HepG2 (cell line): ENCODE measurements around the gene MRPL28. TPM values are rescaled to one million over a fixed set of nuclear protein-coding genes. Genes with fewer than 3 reads are reported as not detected.

ENCODE experiments used
- ATAC-seq: fragments of 200-7000 bp; cut with Tn5 transposase; 3 replicates; pipeline ENCODE4 v1.9.1; 2020; ENCODE audit warnings: mild to moderate bottlenecking, moderate library complexity
- BruUV-seq: library from RNA; stranded (reverse); fragments of 400-500 nt; replicated peaks from 2 replicates; lab custom pipeline; 2021; lab: Mats Ljungman, UMichigan
- CTCF ChIA-PET: fragments of 300-600 bp; formaldehyde crosslinking; extraction: SDS; loops from one replicate; lab custom pipeline; 2021; ENCODE audit warnings: low total read pairs, inconsistent platforms, low intra/inter-chr PET ratio; lab: Yijun Ruan, JAX
- POLR2A ChIA-PET: fragments of 350-600 bp; sonication (Branson Sonifier 250); formaldehyde crosslinking; loops from one replicate; lab custom pipeline; 2020; ENCODE audit warnings: antibody characterized with exemption, inconsistent platforms; lab: Yijun Ruan, JAX
- DNase-seq: peaks from one replicate; pipeline ENCODE4 v3.0.0-alpha.2; 2015; ENCODE audit warnings: low spot score
- FAIRE-seq: peaks from 3 replicates; lab custom pipeline; 2011; peaks lifted over from hg19 to GRCh38; lab: Jason Lieb, UNC
- H2AFZ ChIP-seq: one replicate; pipeline ENCODE4 v1.6.1; 2011; ENCODE audit warnings: low read length, inconsistent platforms
- H3K27ac ChIP-seq: fragments of 300-600 bp; 3 replicates; pipeline ENCODE4 v1.8.0; 2011; ENCODE audit warnings: mixed run types, mild to moderate bottlenecking, mixed read lengths, low read length, inconsistent platforms; ENCODE audit not compliant: insufficient read depth; ENCODE audit errors: extremely low read length
- H3K27me3 ChIP-seq, 2 experiments: fragments of 200-600 bp in 1 of 2; 2 replicates in 1 of 2; 3 replicates in 1 of 2; pipeline versions ENCODE4 v1.6.0 to v1.8.0; 2011; ENCODE audit warnings: low read length in 2 of 2, mild to moderate bottlenecking in 2 of 2, moderate library complexity in 2 of 2, inconsistent platforms in 1 of 2; ENCODE audit not compliant: insufficient read depth in 2 of 2, control insufficient read depth in 1 of 2
- H3K36me3 ChIP-seq, 2 experiments: fragments of 200-600 bp in 1 of 2; replicated peaks in 1 of 2; 2 replicates in 1 of 2; 3 replicates in 1 of 2; pipeline versions ENCODE4 v1.5.1 to v1.8.0; 2011; ENCODE audit warnings: low read length in 2 of 2, inconsistent platforms in 1 of 2; ENCODE audit not compliant: insufficient read depth in 2 of 2, control insufficient read depth in 1 of 2
- H3K4me1 ChIP-seq: 2 replicates; pipeline ENCODE4 v1.5.1; 2012; ENCODE audit warnings: low read length, inconsistent platforms; ENCODE audit not compliant: insufficient read depth
- H3K4me2 ChIP-seq: 2 replicates; pipeline ENCODE4 v1.6.0; 2011; ENCODE audit warnings: low read depth, low read length, inconsistent platforms
- H3K4me3 ChIP-seq, 3 experiments: fragments of 200-600 bp in 1 of 3; sonication (generic), shearing (Covaris generic) in 1 of 3; replicated peaks in 1 of 3; 2 replicates each; pipeline ENCODE4 v1.5.1; 2011 to 2016; ENCODE audit warnings: low read length in 3 of 3, inconsistent platforms in 2 of 3, low read depth in 2 of 3, mild to moderate bottlenecking in 2 of 3, control low read depth in 1 of 3, mixed read lengths in 1 of 3; ENCODE audit not compliant: insufficient read depth in 1 of 3
- H3K79me2 ChIP-seq: one replicate; pipeline ENCODE4 v1.6.1; 2011; ENCODE audit warnings: low read length, inconsistent platforms; ENCODE audit not compliant: insufficient read depth
- H3K9ac ChIP-seq: 2 replicates; pipeline ENCODE4 v1.6.0; 2011; ENCODE audit warnings: mild to moderate bottlenecking, low read depth, low read length, inconsistent platforms; ENCODE audit not compliant: insufficient read depth
- H3K9me3 ChIP-seq: 2 replicates; pipeline ENCODE4 v1.5.1; 2012; ENCODE audit warnings: mild to moderate bottlenecking, low read length
- H4K20me1 ChIP-seq: 2 replicates; pipeline ENCODE4 v1.6.0; 2011; ENCODE audit warnings: inconsistent platforms, mild to moderate bottlenecking, low read length, moderate library complexity; ENCODE audit not compliant: insufficient read depth
- DNMT3B ChIP-seq: conservative IDR thresholded peaks from 2 replicates; pipeline ENCODE4 v1.6.1; 2016; ENCODE audit warnings: missing biosample characterization, control low read depth
- KDM1A ChIP-seq: IDR thresholded peaks from 2 replicates; pipeline ENCODE4 v1.6.1; 2016; ENCODE audit warnings: missing compliant biosample characterization
- PRDM4 ChIP-seq: sonication (generic); formaldehyde crosslinking; IDR thresholded peaks from 2 replicates; pipeline ENCODE4 v1.9.0; 2021; ENCODE audit warnings: missing genetic modification reagents, borderline replicate concordance
- RNF219 ChIP-seq: sonication (generic); formaldehyde crosslinking; IDR thresholded peaks from 2 replicates; pipeline ENCODE4 v1.5.0; 2020; ENCODE audit warnings: mild to moderate bottlenecking, missing genetic modification reagents
- TAF15 ChIP-seq: fragments of 200-400 bp; formaldehyde crosslinking; IDR thresholded peaks from one replicate; pipeline ENCODE4 v1.6.1; 2018; ENCODE audit warnings: mild to moderate bottlenecking, low read depth, low read length; ENCODE audit not compliant: poor library complexity, severe bottlenecking
- TCF7L2 ChIP-seq: IDR thresholded peaks from 2 replicates; pipeline ENCODE4 v1.6.1; 2011; ENCODE audit warnings: mild to moderate bottlenecking, low read depth, low read length, moderate library complexity
- TEAD3 ChIP-seq: optimal IDR thresholded peaks from 2 replicates; pipeline ENCODE3; 2016; ENCODE audit warnings: borderline replicate concordance
- ZBTB42 ChIP-seq: sonication (generic); formaldehyde crosslinking; IDR thresholded peaks from 2 replicates; pipeline ENCODE4 v1.5.0; 2020; ENCODE audit warnings: mild to moderate bottlenecking, missing genetic modification reagents
- ZNF263 ChIP-seq: sonication (generic); formaldehyde crosslinking; IDR thresholded peaks from 2 replicates; pipeline ENCODE4 v1.4.0; 2020; ENCODE audit warnings: missing genetic modification reagents
- ZNF280D ChIP-seq: sonication (generic); formaldehyde crosslinking; IDR thresholded peaks from 2 replicates; pipeline ENCODE4 v1.5.1; 2020; ENCODE audit warnings: mild to moderate bottlenecking, missing genetic modification reagents
- ZNF451 ChIP-seq: sonication (generic); formaldehyde crosslinking; IDR thresholded peaks from 2 replicates; pipeline ENCODE4 v1.5.0; 2020; ENCODE audit warnings: mild to moderate bottlenecking, missing genetic modification reagents
- ZNF512B ChIP-seq: sonication (generic); formaldehyde crosslinking; IDR thresholded peaks from 2 replicates; pipeline ENCODE4 v1.5.1; 2020; ENCODE audit warnings: missing genetic modification reagents, mild to moderate bottlenecking, borderline replicate concordance
- ZNF7 ChIP-seq: IDR thresholded peaks from 2 replicates; pipeline ENCODE4 v1.6.1; 2016; ENCODE audit warnings: missing biosample characterization, missing genetic modification reagents
- WGBS: methylation state at CpG from one replicate; pipeline ENCODE4 v1.1.6; 2017; ENCODE audit warnings: low lambda C conversion rate; 5-methylcytosine and 5-hydroxymethylcytosine counted together
- in situ Hi-C: cut with HindIII; loops from 2 replicates; pipeline ENCODE4 v1.10.0; 2017; ENCODE audit warnings: low pct_unique_long_range_greater_than_20kb; ENCODE audit not compliant: extremely low pct_ligation_motif_present
- intact Hi-C: fragments of 100-400 bp; cut with micrococcal nuclease; formaldehyde crosslinking; loops from one replicate; pipeline ENCODE4 v1.10.0; 2022; ENCODE audit not compliant: unreplicated experiment
- polyA plus RNA-seq, 8 experiments: library from polyadenylated mRNA; depleted of rRNA in 3 of 8; stranded (reverse) in 7 of 8; unstranded in 1 of 8; fragments of >200 nt; fragmentation: Illumina TruSeq in 4 of 8; extraction: Trizol in 4 of 8; gene quantifications; 2 replicates each; pipeline versions ENCODE4 v1.2.1 to v1.2.3, GENCODE V29; 2011 to 2016; ENCODE audit warnings: low read depth in 4 of 8, missing spikeins in 1 of 8, mixed read lengths in 1 of 8; ENCODE audit not compliant: insufficient read depth in 1 of 8
- total RNA-seq, 5 experiments: library from RNA; depleted of rRNA; stranded (reverse); fragments of >200 nt; fragmentation: Illumina TruSeq; extraction: Trizol; gene quantifications; 2 replicates each; pipeline ENCODE4 v1.2.3, GENCODE V29; 2016; ENCODE audit warnings: low read depth in 1 of 5

Gene MRPL28
- total and polyA plus RNA-seq, 2 of the 13 experiments (the other 11 are each of a cell fraction or from before 2014, with no cell fraction given) = 114 to 135 TPM

GRCh38 chr16:383326-384051 is 13.2 kb upstream of the MRPL28 start:
- Histone ChIP-seq H3K79me2 (peaks cover 16% of the 10 kb centered on the region), H3K4me3 (peak overlapping the region in 2 of 3 experiments; percentile 4 to 32; a peak in 2 of 6 replicates), H3K27me3 (no peaks in the 10 kb centered on the region), H3K4me2 (peak overlapping the region; percentile 99), H3K36me3 (no peaks in the 10 kb centered on the region), H3K9ac (no peak overlapping the region), H3K27ac (peak overlapping the region; percentile 21), H4K20me1 (no peaks in the 10 kb centered on the region), H2AFZ (no peak overlapping the region), H3K9me3 (no peaks in the 10 kb centered on the region), H3K4me1 (peaks cover 38% of the 10 kb centered on the region)
- CTCF ChIA-PET = no interaction called here
- intact Hi-C loops (no loop called here), in situ Hi-C loops (no loop called here)
- BruUV-seq = no TSS peak
- POLR2A ChIA-PET = interaction anchor here (1.4 to 5.9 kb wide), 2 partner anchors 13 to 15 kb away, joined by 3 to 27 read pairs; partner anchors contain the start of gene MRPL28
- no peak for ATAC-seq
- no peak for FAIRE-seq
- no peak for DNase-seq
- WGBS = 67% methylated on average over 28 of the region's 33 CpGs
- TF ChIP-seq ZNF280D (CRISPR knock-in tag) (no peak), RNF219 (CRISPR knock-in tag) (no peak), TAF15 (no peak), PRDM4 (CRISPR knock-in tag) (no peak), ZNF7 (CRISPR knock-in tag) (no peak), ZBTB42 (CRISPR knock-in tag) (no peak), ZNF263 (CRISPR knock-in tag) (no peak), ZNF512B (CRISPR knock-in tag) (no peak), KDM1A (CRISPR knock-in tag) (no peak), TEAD3 (peak; percentile 24), TCF7L2 (no peak), DNMT3B (CRISPR knock-in tag) (no peak), ZNF451 (CRISPR knock-in tag) (no peak)
